SH-SY5Y (cell line): ENCODE data around the gene TAS2R4.

Experiments
- GATA2 ChIP-seq: IDR thresholded peaks from 2 replicates; pipeline ENCODE4 v1.6.1; 2011; ENCODE audit warnings: mild to moderate bottlenecking, low read depth, low read length
- GATA3 ChIP-seq: IDR thresholded peaks from 2 replicates; pipeline ENCODE4 v1.6.1; 2011; ENCODE audit warnings: low read depth, mild to moderate bottlenecking, low read length, moderate library complexity

GRCh38 chr7:141785706-141786552 lies 9.5 kb downstream of the TAS2R4 start:
- no peak for TF ChIP-seq GATA2
- TF ChIP-seq GATA3: no peak
